Gastroesophageal sphincter (tissue), 3 donors: ENCODE measurements around the gene TSTD2.

Experiments used
- CTCF ChIP-seq, 4 experiments: fragments of 200-600 bp in 2 of 4; fragments of 450-650 bp in 2 of 4; sonication (generic) in 1 of 4; IDR thresholded peaks; one replicate each; pipeline ENCODE4 v1.5.1; 2017 to 2019; ENCODE audit warnings: antibody characterized with exemption in 4 of 4, mild to moderate bottlenecking in 2 of 4, moderate library complexity in 2 of 4
- EP300 ChIP-seq: sonication (generic); formaldehyde crosslinking; IDR thresholded peaks from one replicate; pipeline ENCODE4 v1.6.1; 2017; ENCODE audit warnings: antibody characterized with exemption, mild to moderate bottlenecking
- POLR2A ChIP-seq, 2 donors: fragments of 450-650 bp; IDR thresholded peaks; one replicate each; pipeline ENCODE4 v1.6.1; 2017; ENCODE audit warnings: antibody characterized with exemption in 2 of 2, mild to moderate bottlenecking in 2 of 2, moderate library complexity in 1 of 2

- TF ChIP-seq POLR2A (IDR thresholded peaks at IDR 0.05) (no peak), CTCF (IDR thresholded peaks at IDR 0.05) (no peak), EP300 (no peak)
Observed at GRCh38 chr9:97565262-97565661, 67.9 kb downstream of the TSTD2 start.
